Colonic mucosa (tissue), 4 donors: ENCODE results near the gene NEB. TPM values are rescaled to one million over a fixed set of nuclear protein-coding genes. Genes with fewer than 3 reads are reported as not detected.

Experiments used
- DNase-seq: peaks from one replicate; pipeline ENCODE4 v3.0.0-alpha.2; 2020
- H3K27ac ChIP-seq: fragments of 200-600 bp; one replicate; pipeline ENCODE4 v1.8.0; 2021
- H3K27me3 ChIP-seq: fragments of 200-600 bp; one replicate; pipeline ENCODE4 v1.8.0; 2021
- H3K36me3 ChIP-seq: fragments of 200-600 bp; one replicate; pipeline ENCODE4 v1.8.0; 2021
- H3K4me1 ChIP-seq: fragments of 200-600 bp; one replicate; pipeline ENCODE4 v1.8.0; 2021; ENCODE audit warnings: mild to moderate bottlenecking
- H3K4me3 ChIP-seq: fragments of 200-600 bp; one replicate; pipeline ENCODE4 v1.8.0; 2021
- H3K9ac ChIP-seq, 2 donors: one replicate each; pipeline ENCODE4 v1.7.0; 2013; ENCODE audit warnings: control low read depth in 2 of 2, low read depth in 2 of 2, low read length in 2 of 2
- H3K9me3 ChIP-seq: fragments of 200-600 bp; one replicate; pipeline ENCODE4 v1.8.0; 2021
- intact Hi-C: fragments of 100-400 bp; cut with DNase I; formaldehyde crosslinking; loops from one replicate; pipeline ENCODE4 v1.14.1; 2022
- total RNA-seq, 2 donors: library from RNA; stranded (reverse); fragmentation: NEBNext Ultra II Directional in 1 of 2; extraction: Animal tissue kit (Norgen Biotek cat#: 25700) in 1 of 2; gene quantifications; one replicate each; pipeline ENCODE4 v1.2.1, GENCODE V29; 2021
- TF ChIP-seq, protein P1 (sequence below): fragments of 200-600 bp; IDR thresholded peaks from one replicate; pipeline ENCODE4 v1.8.0; 2022; ENCODE audit warnings: antibody characterized with exemption, mild to moderate bottlenecking
- donor health status: healthy.
- donor health status: DM: no; HTN: no; CAD: no.
- donor health status: DM: no; HTN: no; CAD: no.

NEB gene
- total RNA-seq, 2 donors from 2014 or later = 0.89 to 1.0 TPM

DNA sequence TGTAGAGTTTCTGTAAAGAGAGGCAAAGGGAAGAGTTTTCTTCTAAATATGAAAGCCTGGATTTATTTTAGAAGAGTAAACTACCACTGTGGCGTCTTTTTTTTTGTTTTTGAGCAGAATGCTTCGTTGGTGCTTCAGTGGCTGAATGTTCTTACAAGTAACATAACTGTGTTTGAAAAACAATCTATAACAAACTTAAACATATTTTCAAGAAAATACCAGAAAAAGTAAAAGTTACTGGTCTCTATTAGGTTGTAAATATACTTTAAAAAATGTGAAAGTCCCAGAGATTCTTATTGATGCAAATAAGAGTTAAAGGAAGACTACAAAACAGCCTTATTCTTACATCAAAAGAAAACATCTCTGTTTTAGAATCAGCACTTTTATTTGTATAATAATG, 76.2 kb downstream of the NEB start:
- no peak for DNase-seq
- no peak overlapping the region for H3K9ac ChIP-seq
- no peak overlapping the region for H3K27ac ChIP-seq
- TF ChIP-seq, protein P1, sequence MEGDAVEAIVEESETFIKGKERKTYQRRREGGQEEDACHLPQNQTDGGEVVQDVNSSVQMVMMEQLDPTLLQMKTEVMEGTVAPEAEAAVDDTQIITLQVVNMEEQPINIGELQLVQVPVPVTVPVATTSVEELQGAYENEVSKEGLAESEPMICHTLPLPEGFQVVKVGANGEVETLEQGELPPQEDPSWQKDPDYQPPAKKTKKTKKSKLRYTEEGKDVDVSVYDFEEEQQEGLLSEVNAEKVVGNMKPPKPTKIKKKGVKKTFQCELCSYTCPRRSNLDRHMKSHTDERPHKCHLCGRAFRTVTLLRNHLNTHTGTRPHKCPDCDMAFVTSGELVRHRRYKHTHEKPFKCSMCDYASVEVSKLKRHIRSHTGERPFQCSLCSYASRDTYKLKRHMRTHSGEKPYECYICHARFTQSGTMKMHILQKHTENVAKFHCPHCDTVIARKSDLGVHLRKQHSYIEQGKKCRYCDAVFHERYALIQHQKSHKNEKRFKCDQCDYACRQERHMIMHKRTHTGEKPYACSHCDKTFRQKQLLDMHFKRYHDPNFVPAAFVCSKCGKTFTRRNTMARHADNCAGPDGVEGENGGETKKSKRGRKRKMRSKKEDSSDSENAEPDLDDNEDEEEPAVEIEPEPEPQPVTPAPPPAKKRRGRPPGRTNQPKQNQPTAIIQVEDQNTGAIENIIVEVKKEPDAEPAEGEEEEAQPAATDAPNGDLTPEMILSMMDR = no peak
- no peaks in the 10 kb centered on the region for H3K27me3 ChIP-seq
- no peaks in the 10 kb centered on the region for H3K36me3 ChIP-seq
- H3K4me1 ChIP-seq = no peaks in the 10 kb centered on the region
- intact Hi-C loops = no loop called here
- H3K4me3 ChIP-seq = no peak overlapping the region
- no peaks in the 10 kb centered on the region for H3K9me3 ChIP-seq

DNA sequence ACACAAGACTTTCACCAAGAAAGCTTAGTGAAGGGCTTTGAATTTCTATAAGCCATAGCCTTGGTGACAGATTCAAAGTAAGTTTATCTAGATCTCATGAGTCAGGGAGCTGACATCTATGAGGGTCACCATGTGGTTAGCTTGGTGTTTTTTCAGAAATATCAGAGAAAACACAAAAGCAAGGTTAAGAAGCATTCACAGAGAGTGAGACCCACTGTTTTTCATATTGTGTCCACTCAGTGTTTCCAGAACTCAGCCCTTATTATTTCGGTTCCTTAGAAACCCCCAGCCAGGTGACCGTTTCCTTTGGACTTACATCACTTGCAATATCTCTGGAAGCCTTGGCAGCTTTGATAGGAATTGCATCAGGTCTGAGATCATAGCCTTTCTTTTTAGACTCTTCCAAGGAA, 76.6 kb downstream of the NEB start:
- H3K9ac ChIP-seq = no peak overlapping the region
- intact Hi-C loops = no loop called here
- no peaks in the 10 kb centered on the region for H3K9me3 ChIP-seq
- TF ChIP-seq, protein P1 = no peak
- no peaks in the 10 kb centered on the region for H3K4me1 ChIP-seq
- H3K4me3 ChIP-seq = no peak overlapping the region
- no peak for DNase-seq
- no peaks in the 10 kb centered on the region for H3K36me3 ChIP-seq
- H3K27me3 ChIP-seq = no peaks in the 10 kb centered on the region
- H3K27ac ChIP-seq = no peak overlapping the region

DNA sequence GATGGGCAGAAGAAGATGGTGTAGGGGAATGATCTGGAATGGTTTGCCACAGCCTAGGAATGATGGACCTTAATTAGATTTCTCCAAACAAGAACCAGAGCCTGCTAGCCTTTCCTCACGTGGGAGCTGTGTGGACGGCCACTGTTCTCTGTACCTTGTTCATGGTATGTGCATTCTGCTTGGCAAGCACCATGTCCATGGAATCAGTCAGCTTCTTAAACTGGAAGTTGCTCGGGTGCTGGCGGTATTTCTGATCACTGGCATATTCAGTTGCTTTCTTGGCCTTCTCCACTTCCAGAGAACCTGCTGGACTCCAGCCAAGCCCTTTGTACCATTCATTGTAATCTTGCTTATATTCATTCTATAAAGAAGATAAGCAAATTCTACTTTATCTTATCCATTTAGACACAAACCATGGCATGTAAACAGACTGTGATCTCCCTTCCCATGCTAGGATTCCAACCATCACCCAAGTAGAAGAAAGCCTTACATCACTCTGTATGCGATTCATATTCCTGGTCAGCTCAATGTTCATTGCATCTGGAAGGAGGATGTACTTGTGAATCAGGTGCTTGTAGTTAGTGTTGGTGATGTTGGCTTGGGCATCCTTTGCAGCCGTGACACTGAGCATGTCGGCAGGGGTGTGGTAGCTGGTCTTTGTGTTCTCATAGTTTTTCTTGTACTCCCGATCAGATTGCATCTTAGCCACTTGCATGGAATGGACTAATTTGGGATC, 78.4 kb downstream of the NEB start:
- Histone ChIP-seq H3K27ac (no peak overlapping the region), H3K4me3 (no peak overlapping the region), H3K27me3 (no peaks in the 10 kb centered on the region), H3K4me1 (no peaks in the 10 kb centered on the region), H3K36me3 (no peaks in the 10 kb centered on the region), H3K9ac (no peak overlapping the region), H3K9me3 (no peaks in the 10 kb centered on the region)
- intact Hi-C loops = no loop called here
- TF ChIP-seq, protein P1 = no peak
- DNase-seq = no peak

DNA sequence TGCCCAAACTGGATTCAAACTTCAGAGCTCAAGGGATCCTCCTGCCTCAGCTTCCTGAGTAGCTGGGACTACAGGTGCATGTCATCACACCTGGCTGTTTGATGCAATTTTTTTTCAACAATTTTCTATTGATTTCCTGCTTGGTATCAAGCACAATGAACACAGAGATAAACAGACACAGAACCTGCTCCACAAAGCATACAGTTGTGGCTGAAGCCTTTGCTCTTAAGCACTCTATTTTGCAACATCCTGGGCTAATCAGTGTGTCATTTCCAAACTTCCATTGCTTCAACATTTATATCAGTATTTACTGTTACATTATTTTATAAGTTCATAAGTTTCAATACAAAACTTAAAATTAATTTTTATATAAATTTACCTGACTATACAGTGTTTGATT, 79.4 kb downstream of the NEB start:
- H3K36me3 ChIP-seq = no peaks in the 10 kb centered on the region
- no peak for DNase-seq
- TF ChIP-seq, protein P1 = no peak
- no peak overlapping the region for H3K4me3 ChIP-seq
- H3K9ac ChIP-seq = no peak overlapping the region
- no peaks in the 10 kb centered on the region for H3K4me1 ChIP-seq
- H3K27ac ChIP-seq = no peak overlapping the region
- H3K27me3 ChIP-seq = no peaks in the 10 kb centered on the region
- no peaks in the 10 kb centered on the region for H3K9me3 ChIP-seq
- intact Hi-C loops = no loop called here

DNA sequence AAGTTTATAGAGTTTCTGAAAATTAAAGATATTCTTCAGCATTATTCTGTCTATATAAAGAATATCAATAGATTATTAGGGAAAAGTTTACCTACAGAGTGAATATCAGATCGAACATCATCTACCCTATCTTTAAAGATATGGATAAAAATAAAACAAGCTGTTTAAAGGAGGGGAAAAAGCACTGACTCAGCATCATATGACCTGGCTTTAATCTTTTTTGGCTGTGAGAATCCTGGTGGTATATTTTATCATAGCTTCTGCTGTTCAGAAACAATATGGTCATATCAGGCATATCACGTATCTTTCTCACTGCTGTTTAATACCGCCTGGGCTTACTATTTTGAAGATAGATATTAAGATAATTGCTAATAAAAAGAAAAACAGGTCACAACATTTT, 80.2 kb downstream of the NEB start:
- Histone ChIP-seq H3K9me3 (no peaks in the 10 kb centered on the region), H3K9ac (no peak overlapping the region), H3K27ac (no peak overlapping the region), H3K4me3 (no peak overlapping the region), H3K4me1 (no peaks in the 10 kb centered on the region), H3K27me3 (no peaks in the 10 kb centered on the region), H3K36me3 (no peaks in the 10 kb centered on the region)
- TF ChIP-seq, protein P1 = no peak
- intact Hi-C loops = no loop called here
- DNase-seq = no peak
